Kasumi-1 (cell line): ENCODE measurements around the gene PARD3B.

Experiments used
- DNase-seq, 2 experiments: peaks; one replicate each; lab custom pipeline; 2025; lab: John Stamatoyannopoulos, UW

The PARD3B gene

GRCh38 chr2:204544961-204545860 lies at the start of gene PARD3B:
Gene PARD3B, plus strand, starts transcription at chr2:204545475. Its CDS starts 525 bp downstream, at chr2:204546000.
- DNase-seq, result peak; percentile 14 to 15

- DNase-seq, result no peak
Measured at GRCh38 chr2:204496779-204497178, 48.5 kb upstream of the PARD3B start.

- DNase-seq, result no peak
Measured at GRCh38 chr2:204497855-204498254, 47.4 kb upstream of the PARD3B start.

GRCh38 chr2:204498291-204498690 lies 47.0 kb upstream of the PARD3B start:
- DNase-seq, result no peak

- no peak for DNase-seq
Measured at GRCh38 chr2:204503869-204504268, 41.4 kb upstream of the PARD3B start.

- no peak for DNase-seq
Measured at GRCh38 chr2:204504594-204504993, 40.7 kb upstream of the PARD3B start.

- no peak for DNase-seq
Measured at GRCh38 chr2:204505488-204505887, 39.8 kb upstream of the PARD3B start.

- DNase-seq, result no peak
Measured at GRCh38 chr2:204505946-204506345, 39.3 kb upstream of the PARD3B start.

- DNase-seq, result no peak
Measured at GRCh38 chr2:204507636-204508035, 37.6 kb upstream of the PARD3B start.

- DNase-seq, result no peak
Measured at GRCh38 chr2:204510709-204511420, 34.4 kb upstream of the PARD3B start.

GRCh38 chr2:204514439-204514838 lies 30.8 kb upstream of the PARD3B start:
- no peak for DNase-seq

GRCh38 chr2:204515416-204515815 lies 29.9 kb upstream of the PARD3B start:
- DNase-seq, result no peak

- no peak for DNase-seq
Measured at GRCh38 chr2:204517154-204517553, 28.1 kb upstream of the PARD3B start.

GRCh38 chr2:204529795-204530463 lies 15.3 kb upstream of the PARD3B start:
- no peak for DNase-seq

- DNase-seq, result no peak
Measured at GRCh38 chr2:204530464-204530805, 14.8 kb upstream of the PARD3B start.

GRCh38 chr2:204533629-204534370 lies 11.5 kb upstream of the PARD3B start:
- DNase-seq, result no peak

- no peak for DNase-seq
Measured at GRCh38 chr2:204535356-204535755, 9.9 kb upstream of the PARD3B start.

GRCh38 chr2:204535764-204536163 lies 9.5 kb upstream of the PARD3B start:
- DNase-seq, result no peak

- DNase-seq, result no peak
Measured at GRCh38 chr2:204538182-204539018, 6.9 kb upstream of the PARD3B start.

- DNase-seq, result no peak
Measured at GRCh38 chr2:204539019-204539385, 6.3 kb upstream of the PARD3B start.

- no peak for DNase-seq
Measured at GRCh38 chr2:204541637-204542036, 3.6 kb upstream of the PARD3B start.
